HCEC 1CT (cell line): ENCODE data around the gene KRT72.

Experiments used
- DNase-seq: peaks from one replicate; pipeline ENCODE4 v3.0.0-alpha.2; 2017

Gene KRT72

DNA sequence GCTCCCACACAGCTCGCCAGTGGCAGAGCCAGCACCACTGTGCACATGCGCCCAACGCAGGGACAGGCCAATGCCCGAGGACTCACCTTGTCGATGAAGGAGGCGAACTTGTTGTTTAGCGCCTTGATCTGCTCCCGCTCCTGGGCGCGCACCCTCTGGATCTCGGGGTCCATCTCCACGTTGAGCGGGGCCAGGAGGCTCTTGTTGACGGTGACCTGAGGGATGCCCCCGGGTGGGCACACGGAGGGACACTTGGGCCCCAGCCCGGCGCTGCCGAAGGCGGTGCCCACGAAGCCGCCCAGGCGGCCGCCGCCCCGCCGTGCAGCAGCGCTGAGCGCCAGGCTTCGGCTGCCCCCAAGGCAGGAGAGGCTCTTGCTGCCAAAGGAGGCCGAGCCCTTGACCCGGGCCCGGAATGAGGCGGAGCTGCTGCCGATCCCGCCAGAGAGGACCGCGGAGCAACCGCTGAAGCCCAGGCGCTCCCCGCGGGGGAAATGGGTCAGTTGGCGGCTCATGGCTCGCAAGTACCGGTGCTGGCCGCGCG lies at the start of gene KRT72:
Gene KRT72 (minus strand): TSS at position 523 of the 541 bp plus-strand sequence. CDS start 11 bp downstream, at position 512.
- DNase-seq, result no peak

DNA sequence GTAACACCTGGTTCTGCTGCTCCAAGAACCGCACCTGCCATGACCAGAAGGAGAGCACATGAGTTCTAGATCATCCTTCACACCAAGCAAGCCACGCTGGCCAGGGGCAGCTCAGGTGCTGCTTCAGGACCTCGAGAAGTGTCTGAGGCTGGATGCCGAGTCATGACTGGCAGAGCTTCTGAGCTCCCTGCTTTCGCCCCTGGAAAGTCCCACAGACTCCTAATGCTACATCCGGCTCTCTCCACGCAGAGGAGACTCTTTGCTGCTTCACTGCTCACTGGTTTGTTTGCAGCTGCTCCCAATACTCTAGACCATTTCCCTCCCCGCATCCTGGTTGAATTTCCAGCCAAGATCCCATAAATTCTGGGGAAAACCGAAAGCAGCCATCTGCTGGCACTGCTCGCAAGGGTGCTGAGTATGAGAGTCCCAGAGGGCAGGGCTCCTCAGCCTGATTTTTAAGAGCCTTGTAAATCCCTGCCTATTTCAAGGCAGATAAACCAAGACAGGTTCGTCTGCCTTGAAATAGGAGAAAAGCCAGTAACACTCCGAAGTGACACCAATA lies 49.3 kb upstream of the KRT72 start:
- no peak for DNase-seq

DNA sequence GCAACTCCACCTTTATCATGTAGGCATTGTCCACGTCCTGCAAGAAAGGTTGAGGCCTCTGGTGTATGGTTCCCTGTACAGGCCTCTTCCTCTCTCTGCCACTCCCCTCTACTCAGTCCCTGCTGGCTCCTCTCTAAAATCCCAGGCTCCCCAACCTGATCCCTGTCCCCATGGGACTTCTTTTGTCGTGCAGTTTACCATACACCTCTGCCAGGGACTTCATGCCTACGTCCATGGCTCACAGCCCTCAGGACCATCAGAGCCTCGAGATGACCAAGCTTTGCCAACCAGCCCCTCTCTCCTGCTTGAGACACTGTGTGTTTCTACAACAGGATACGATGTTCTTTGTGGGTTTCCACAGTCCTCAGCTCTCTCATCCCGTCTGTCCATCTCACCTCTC lies 47.8 kb upstream of the KRT72 start:
- no peak for DNase-seq

DNA sequence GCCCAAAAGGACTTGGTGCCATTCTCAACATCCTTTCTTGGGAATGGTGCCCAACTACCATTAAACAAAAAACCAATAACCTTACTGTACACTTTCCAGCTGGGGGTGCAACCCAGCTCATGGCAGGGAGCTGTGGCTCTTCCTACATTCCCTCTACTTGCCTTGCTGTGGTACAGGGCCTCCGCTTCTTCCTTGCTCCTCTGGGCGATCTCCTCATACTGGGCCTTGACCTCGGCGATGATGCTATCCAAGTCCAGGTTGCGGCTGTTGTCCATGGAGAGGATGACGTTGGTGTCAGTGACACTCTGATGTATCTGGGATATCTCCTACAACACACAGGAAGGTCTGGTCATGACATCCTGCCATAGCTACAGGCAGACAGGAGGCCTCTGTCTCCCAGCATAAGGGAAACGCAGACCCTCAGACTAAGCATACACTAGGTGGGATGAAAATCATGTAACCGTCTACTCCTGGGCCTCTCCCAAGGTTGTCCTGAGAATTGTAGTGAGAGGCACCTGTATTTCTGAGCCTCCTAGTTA lies 46.8 kb upstream of the KRT72 start:
- no peak for DNase-seq

DNA sequence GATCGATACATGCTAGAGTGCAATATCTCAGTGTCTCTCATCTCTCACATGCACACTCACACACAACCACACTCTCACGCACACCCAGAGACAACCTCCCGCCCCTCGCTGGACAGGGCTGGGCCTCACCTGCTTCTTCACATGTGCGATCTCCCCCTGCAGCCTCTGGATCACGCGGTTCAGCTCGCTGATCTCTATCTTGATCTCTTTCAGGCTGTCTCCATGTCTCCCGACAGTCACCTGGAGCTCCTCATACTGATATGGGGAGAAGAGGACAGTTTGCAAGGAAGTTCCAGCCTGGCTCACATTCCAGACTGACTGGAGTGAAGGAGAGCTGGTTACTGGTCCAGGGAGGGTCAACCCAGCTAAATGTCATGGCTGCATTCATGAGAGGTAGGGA lies 46.3 kb upstream of the KRT72 start:
- no peak for DNase-seq

DNA sequence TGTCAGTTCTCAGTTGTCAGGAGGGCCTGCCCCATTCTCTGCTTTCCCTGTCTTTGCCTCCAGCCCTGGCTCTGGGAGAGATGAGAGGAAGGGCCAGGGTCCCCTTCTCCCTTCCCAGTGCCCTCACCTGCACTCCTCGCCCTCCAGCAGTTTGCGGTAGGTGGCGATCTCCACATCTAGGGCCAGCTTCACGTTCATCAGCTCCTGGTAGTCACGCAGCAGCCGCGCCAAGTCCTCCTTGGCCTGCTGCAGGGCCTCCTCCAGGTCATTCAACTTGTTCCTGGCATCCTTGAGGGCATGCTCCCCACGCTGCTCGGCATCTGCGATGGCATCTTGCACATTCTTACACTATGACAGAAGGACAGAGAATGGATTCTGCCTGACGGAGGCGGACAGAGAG lies 45.4 kb upstream of the KRT72 start:
- no peak for DNase-seq

DNA sequence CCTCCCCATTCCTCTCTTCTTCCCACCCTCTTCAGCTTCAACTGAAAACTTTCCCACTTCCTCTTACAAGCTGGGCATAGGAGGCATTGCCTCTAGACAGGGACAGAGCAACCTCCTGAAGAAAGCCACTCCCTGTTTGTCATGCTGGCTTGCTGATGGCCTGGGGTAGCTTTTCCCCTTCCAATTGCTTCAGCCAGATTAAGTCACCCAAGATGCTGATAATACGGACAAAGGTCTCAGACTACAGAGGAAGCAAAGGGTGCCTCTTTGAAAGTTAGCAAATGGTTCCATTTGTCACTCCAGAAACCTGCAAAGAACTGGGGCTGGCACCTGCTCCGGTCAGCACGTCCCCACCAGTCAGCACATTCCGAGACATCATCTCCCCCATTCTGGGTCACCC lies 44.7 kb upstream of the KRT72 start:
- no peak for DNase-seq

DNA sequence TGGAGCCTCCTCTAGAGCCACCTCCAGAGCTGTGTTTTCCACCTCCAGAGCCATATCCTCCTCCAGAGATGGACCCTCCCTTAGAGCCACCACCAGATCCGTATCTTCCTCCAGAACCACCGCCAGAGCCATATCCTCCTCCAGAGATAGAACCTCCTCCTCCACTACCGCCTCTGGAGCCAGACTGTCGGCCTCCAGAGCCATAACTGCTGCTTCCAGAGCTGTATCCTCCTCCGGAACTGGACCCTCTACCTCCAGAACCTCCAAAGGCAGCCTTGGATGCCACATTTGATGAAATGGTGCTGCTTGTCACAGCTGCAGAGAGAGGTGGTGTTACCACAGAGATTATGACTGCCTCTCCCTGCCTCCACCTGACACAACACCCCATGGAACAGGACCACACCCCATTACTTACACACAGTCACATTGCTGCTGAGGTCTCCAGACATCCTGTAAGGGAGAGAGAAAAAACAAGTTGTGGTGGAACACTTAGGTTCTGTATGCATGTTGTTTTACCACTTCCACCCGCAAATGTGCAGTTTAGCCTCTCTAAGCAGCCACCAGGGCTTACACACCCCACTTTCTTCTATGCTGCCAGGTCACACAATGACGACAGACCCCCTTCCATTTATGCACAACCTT lies 44.0 kb upstream of the KRT72 start:
- DNase-seq, result no peak

DNA sequence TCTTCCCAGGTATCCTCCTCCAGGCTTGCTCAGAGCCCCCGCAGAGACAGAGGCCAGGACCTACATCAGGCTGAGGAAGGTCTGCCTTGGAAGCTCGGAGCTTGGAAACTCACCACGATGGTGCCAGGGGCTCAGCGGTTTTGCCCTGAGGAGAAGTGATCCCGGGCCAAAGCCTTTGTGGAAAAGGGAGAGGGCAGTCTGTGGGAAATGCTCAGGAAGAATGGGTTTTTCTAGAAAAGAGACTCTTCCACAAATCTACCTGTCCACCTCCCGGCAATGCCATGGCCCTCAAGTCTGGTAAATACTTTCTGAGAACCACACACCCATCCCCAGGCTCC lies 42.8 kb upstream of the KRT72 start:
- no peak for DNase-seq

DNA sequence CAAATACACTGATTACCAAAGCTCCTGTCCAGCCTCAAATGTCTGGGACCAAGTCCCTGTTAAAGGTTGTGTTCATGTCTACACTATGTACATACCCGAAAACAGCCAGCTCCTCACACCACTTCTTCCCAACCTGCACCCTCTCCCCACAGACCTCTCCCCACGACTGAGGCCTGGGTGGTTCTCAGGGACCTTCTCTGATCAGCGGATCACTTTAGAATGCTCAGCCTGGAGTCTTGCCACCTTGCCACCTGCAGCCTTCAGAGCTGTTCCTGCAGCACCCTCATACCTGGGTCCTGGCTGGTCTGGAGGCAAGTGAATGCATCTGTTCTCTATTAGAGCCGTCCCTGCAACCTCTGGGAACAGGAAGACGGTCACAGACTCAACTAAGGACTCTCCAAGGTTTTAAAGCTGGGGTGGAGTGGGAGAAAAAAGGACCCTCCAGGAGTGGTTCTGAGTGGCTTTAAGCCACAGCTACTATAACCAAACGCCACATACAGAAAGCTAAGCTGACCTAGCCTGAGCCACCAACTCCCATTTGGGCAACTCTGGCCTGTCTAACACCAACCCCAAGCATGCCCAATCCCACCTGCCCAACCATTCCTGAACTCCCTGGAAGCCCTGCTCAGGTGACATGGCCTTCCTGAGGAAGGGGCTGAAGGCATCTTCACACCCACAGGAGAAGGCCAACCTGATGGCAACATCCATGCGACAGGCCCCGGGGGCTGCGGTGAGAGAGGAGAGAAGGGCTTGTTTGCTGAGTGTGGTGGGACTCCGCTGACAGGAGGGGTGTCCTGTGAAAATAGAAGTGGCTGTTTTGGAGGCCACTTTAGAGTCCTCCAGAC lies 42.2 kb upstream of the KRT72 start:
- no peak for DNase-seq

DNA sequence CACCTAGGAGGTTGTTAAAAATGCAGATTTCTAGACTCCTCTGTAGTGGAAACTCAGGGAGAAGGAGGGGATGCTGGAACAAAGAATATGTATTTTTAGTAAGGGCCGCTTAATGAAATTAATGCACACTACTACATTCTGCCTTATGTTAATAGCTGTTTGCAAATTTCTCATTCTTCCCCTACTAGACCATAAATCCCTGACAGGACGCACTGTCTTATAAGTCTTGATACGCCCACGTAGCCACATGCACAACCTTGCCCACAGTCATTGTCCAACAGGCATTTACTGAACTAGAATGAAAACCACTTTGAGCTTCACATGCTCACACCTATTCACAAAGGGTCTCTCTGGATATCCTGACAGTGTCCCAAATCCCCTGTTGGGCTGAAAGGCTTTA lies 40.2 kb upstream of the KRT72 start:
- DNase-seq, result no peak

DNA sequence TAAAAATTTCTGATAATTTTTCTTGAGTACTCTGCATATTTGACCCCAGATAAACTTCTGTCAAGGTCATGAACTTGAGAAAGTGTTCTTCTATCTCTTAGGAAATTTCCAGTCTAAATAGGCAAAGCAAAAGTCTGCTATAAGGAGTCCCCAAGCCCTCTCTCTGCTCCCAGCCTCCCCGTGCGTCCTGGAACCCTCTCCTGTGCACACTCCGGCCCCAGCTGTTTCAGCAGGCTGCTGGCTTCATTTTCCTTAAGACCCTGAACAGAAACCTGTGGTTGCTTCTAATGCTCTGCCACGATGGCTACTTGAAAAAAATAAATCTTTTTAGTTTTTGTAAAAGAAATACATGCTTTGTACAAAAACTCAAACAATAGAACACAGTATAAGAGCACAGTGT lies 36.0 kb upstream of the KRT72 start:
- no peak for DNase-seq

DNA sequence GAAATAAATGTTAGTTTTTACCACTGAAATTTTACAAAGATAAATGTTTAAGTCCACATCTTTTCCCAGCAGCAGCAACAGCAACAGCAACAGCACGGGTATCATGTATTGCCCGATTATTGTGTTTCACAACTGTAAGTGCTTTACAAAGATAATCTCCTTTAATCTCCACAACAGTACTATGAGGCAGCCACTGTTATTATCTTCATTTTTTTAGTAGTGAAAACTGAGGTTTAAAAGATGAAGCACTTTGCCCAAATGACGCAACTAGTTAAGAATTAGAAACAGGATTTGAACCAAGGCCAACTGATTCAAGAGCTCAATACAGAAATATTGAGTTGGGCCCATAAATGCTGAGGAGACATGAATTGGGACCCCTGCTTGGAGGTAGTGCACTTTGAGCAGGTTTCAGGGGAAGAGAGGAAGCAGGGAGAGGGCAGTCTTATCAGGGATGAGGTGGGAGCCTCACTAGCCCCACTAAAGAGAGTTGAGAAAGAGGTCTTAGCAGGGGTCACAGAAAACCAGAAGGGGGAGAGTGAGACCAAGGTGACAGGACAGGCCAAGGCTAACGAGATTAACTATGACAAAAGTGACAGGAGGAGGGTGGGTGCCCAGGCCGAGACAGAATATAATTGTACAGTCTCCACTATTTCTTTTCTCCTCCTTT lies 35.5 kb upstream of the KRT72 start:
- no peak for DNase-seq

DNA sequence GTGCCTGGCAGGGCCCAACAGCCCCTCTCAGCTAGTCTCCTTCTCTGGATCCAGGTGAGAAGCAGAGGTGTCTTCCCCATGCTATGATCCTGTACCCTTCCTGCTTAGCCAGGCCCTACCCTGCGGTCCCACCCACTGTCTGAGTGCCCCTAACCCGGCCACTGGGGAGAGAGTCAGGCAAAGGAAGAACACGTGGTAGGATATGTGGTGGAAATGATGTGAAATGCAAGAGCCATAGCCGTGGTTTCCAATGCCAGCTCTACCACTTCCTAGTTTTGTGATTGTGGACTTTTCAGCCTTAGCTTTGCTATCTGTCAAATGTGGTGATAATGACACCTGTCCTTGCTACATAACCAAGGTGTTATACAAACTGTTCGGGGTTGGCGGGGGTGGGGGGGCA lies 34.9 kb upstream of the KRT72 start:
- DNase-seq, result no peak

DNA sequence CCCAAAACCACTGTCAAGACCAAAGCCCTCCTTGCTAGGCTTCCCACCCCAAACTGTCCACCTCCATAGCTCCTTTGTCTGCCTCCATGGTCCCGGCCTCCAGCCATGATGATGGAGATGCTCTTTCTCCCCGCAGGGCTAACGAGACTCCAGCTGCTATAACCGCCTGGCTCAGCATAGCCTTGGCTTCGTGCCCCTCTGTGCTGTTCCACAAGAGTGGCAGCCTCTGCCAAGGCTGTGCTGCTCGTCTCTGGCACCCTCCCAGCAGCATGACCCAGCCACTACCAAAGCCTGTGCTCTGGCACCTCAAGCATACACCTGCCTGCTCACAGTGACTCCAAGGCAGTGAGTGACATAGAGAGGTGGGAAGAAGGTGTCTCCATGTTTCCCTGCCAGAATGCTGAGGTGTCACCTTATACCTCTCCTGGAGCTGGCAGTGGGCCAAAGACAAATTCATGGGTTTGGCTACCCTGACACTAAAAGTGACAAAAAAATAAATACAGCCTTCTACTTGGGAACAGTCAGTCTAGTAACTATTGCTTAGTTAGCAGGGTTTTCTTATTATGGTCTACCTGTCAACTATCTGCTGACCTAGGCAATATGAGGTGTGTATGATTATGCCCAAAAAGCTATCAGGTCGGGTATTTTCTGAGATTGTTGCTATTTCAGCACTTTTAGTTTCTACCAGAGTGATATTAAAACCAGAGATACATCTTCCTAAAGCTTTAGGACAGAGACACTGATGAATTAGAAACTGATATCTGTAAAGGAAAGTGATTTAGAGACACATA lies 33.2 kb upstream of the KRT72 start:
- no peak for DNase-seq

DNA sequence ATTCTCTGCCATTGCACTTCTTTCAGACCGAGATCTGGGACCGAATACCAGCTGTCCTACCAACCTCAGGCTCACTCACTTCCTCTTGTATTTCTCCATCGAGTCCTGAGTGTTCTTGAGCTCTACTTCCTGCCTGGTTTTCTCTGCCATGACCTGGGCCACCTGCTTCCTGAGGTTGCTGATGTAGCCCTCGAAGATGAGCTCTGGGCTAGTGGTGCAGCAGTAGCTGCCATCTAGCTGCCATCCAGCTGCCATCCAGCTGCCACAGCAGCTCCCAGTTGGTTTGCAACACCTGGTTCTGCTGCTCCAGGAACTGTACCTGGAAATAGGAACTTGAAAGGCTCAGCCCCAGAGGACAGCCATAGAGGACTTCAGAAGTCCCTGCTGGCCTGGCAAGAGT lies 32.1 kb upstream of the KRT72 start:
- DNase-seq, result no peak

DNA sequence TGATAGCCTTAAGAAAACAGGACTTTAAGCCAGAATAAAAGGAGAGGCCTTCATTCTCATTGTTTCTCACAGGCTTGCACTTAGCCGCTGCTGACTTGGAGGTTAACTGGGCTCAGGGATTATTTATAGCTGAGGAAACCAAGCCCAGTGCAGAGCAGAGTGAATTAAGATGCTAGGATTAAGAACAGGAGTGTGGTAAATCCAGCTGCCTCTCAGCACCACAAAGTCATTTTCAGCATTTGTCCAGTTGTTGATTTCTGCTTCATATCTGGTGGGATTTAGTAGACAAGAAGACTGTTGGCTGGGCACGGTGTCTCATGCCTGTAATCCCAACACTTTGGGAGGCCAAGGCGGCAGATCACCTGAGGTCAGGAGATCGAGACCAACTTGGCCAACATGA lies 31.4 kb upstream of the KRT72 start:
- DNase-seq, result no peak

DNA sequence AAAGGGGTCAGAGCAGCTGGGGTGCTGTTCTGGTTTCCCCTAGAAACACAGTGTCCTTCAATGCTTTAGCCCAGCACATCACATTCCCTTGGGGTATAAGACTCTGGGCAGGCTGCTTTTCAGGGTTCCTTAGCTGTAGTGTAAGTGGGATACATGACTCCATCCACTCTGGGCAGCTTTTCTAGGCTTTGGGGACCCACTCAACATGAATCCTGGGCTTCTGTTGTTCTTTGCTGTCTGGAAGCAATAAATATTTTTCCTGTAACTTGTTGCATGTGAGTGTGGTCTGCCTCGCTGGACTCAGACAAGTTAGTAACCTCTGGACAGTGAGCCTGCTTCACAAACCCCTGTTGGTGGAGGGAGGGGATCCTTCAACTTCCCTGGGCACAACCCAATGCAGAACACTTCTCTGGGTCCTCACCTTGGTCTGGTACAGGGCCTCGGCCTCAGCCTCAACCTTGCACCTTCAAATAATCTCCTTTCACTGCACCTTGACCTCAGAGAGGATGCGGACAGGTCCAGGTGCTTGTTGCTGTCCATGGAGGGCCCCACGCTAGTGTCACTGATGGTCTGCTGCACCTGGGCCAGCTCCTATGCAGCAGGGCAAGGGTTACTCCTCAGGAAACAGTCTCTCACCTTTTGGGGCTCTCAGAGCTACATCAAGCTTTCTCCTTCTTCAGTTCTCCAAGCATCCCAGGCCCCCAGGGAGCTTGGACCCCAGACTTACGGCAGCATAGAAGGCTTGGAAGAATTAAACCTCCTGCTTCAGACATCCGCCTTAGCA lies 30.6 kb upstream of the KRT72 start:
- DNase-seq, result no peak

DNA sequence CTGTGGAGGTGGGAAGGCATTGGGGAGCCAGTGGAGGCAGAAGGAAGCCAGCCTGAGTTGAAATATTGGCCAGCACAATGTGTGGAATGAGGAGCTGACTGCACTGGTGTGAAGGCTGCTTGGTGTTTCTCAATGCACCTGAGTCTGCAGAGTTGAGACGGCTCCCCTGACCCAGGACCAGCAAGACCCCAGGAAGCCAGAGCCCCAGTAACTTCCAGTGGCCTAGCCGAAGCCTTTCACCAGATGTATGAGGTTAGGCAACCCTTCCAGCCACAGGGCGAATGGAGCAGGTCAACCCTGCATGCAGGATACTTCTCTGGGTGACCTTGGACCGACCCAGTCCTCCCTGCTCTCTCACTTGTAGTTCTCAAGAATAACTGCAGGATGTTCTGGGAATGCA lies 30.0 kb upstream of the KRT72 start:
- no peak for DNase-seq

DNA sequence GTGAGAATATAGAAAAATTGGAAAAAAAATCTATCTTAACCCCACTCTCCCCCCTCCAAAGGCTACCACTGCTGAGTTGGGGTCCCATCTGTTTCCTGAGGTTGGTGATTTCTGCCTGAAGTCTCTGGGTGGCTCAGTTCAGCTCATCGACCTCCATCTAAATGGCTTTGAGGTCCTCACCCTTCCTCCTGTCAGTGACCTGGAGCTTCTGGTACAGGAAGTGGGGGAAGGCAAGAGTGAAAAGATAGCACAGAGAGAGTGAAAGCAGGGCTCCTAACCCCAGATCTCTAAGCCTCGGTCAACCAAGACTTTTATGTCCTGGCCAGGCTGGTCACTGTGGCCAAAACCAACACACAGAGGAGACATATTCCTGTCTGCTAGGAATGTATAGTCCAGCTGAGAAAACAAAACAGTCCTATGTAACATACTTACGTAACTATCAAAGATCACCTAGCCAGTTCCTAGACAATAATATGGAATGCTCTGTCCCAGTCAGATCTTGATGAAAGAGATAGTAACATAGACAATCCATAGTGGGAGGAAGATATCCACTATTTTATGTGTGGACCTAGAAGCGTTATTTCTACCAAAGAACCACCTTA lies 29.4 kb upstream of the KRT72 start:
- DNase-seq, result no peak

DNA sequence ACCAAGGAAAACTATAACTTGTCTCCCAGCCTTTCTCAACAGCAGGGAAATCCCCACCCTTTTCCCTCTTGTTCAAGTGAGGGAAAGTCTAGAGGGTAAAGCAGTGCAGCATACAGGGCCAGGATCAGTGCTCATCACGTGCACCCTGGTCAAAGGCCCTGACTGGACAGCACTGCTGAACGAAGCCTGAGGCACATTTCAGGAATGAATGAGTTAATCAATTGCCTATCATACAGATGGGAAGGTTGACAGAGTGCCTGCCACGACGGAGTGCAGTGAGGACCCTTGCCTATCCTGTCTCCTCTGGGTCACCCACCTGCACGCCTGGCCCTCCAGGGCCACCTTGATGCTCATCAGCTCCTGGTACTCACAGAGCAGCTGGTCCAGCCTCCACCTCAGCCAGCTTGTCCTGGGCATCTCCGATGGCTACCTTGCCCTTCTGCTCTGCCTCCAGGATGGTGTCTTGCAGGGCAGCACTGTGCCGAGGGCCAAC lies 28.8 kb upstream of the KRT72 start:
- no peak for DNase-seq
